Thymus (tissue), 2 donors: Measurements from ENCODE around the gene ARSK. TPM values are rescaled to one million over a fixed set of nuclear protein-coding genes. Genes with fewer than 3 reads are reported as not detected.

Experiments used
- polyA plus RNA-seq: library from polyadenylated mRNA; stranded (reverse); fragments of 200-250 nt; gene quantifications from one replicate; pipeline ENCODE4 v1.2.3, GENCODE V29; 2013
- total RNA-seq: library from RNA; stranded (reverse); fragments of 120-200 nt; gene quantifications from one replicate; pipeline ENCODE4 v1.2.4, GENCODE V29; 2013
- donor health status: healthy.

ARSK gene
- total and polyA plus RNA-seq, 2 donors, result 4.6 to 5.3 TPM

Other genes starting within 250 kb of the ARSK start
- 0.14 TPM for gene FAM81B, start 163.7 kb upstream of the ARSK start, total RNA-seq
- 0.66 TPM for gene FAM81B, start 163.7 kb upstream of the ARSK start, polyA plus RNA-seq
- 68.1 TPM for gene SKIC3, start 124 bp upstream of the ARSK start, total RNA-seq
- gene SKIC3, start 124 bp upstream of the ARSK start, polyA plus RNA-seq, result 37.5 TPM
- 0.19 TPM for gene GPR150, start 65.0 kb downstream of the ARSK start, total RNA-seq
- 0.89 TPM for gene GPR150, start 65.0 kb downstream of the ARSK start, polyA plus RNA-seq
- 10.9 TPM for gene RFESD, start 91.7 kb downstream of the ARSK start, total RNA-seq
- gene RFESD, start 91.7 kb downstream of the ARSK start, polyA plus RNA-seq, result 6.6 TPM
- 0.19 TPM for gene SPATA9, start 127.9 kb downstream of the ARSK start, total RNA-seq
- 0.68 TPM for gene SPATA9, start 127.9 kb downstream of the ARSK start, polyA plus RNA-seq
- gene RHOBTB3, start 176.2 kb downstream of the ARSK start, total RNA-seq, result 33.4 TPM
- gene RHOBTB3, start 176.2 kb downstream of the ARSK start, polyA plus RNA-seq, result 18.1 TPM